GM10266 (cell line): ENCODE measurements around the gene MAN1C1.
"Not testable (repeated sequence)": the region's sequence is repeated elsewhere in the genome, so short reads cannot be mapped to it uniquely, and the experiment has no call there.

ENCODE experiments used
- DNase-seq: peaks from one replicate; pipeline ENCODE4 v3.0.0; 2012; ENCODE audit errors: extremely low spot score
- CTCF ChIP-seq: IDR thresholded peaks from 2 replicates; pipeline ENCODE4 v1.5.1; 2012; ENCODE audit warnings: mild to moderate bottlenecking, low read depth; ENCODE audit not compliant: control insufficient read depth, insufficient read depth; ENCODE audit errors: missing control alignments

The MAN1C1 gene

DNA sequence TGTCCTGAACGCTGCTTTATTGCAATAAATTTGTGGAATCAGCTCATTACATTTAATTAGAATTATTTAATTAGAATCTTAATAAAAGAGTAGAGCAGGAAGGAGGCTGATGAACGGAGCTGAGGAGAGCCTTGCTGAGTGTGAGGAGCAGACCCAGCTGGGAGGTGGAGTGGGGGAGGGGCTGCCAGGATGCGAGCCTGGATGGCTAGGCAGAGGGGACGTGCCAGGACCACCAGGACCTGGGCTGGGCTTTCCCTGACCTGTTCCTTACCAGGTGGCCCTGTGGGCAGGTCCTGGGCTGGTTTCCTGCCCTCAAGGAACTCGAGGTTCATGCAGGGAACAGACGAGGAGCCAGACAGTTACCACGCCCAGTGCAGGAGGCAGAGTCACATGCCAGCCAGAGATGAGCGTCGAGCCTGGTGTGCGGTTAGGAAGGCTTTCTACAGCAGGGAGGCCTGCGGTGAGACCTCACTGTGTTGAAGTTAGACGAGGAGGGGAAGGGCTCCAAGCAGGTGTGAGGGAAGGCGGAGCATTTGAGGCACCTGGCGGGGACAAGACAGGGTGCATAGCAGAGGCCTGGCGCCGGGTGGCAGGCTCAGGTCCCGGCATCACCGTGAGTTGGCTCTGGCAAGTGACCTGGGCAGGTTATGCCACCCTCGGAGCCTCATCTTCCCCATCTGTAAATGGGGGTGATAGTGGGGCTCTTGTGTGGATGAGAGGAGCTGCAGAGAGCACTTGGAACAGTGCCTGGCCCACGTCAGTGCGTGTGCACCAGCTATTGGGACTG, 39.3 kb upstream of the MAN1C1 start:
- no peak for DNase-seq
- TF ChIP-seq CTCF, result no peak

- DNase-seq, result no peak
- TF ChIP-seq CTCF, result no peak
These were observed 37.0 kb upstream of the MAN1C1 start for GRCh38 chr1:25579292-25580252.

DNA sequence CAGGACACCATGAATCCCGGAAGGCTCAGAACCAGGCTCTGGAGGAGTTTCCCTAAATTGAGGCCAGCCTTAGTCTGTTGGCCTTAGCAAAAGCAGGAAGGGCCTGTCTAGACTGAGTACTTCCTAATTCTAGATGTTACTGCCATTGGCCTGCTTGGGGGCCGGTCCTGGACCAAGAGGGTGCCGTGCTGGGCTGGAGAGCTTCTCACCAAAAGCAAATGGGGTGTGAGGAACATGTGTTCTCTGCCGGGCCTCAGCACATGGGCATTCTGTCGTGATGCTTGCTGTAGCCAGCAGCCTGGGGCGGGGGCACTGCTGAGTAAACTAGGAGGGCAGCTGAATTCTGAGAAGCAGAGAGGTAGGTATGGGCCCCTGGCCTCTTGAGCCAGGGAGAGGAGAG, 35.7 kb upstream of the MAN1C1 start:
- TF ChIP-seq CTCF, result no peak
- no peak for DNase-seq

DNA sequence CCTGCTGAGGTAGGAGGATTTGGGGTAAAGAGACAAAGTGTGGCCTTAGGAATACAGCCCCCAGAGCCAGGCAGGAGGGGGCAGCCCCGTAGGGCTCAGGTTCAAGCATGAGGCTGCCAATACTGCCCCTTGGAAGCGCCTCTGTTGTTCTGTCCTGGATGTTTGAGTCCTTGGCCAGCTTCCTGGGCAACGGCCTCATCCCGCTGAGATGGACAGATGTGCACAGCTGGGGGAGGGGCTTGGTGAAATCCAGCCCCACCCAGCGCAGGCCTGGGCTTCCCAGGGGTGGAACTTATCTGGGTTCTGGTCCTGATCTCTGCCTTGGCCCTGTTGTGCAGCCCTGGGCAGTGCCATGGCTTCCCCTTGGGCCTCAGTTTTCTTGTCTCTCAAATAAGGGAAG, 34.8 kb upstream of the MAN1C1 start:
- no peak for TF ChIP-seq CTCF
- no peak for DNase-seq

DNA sequence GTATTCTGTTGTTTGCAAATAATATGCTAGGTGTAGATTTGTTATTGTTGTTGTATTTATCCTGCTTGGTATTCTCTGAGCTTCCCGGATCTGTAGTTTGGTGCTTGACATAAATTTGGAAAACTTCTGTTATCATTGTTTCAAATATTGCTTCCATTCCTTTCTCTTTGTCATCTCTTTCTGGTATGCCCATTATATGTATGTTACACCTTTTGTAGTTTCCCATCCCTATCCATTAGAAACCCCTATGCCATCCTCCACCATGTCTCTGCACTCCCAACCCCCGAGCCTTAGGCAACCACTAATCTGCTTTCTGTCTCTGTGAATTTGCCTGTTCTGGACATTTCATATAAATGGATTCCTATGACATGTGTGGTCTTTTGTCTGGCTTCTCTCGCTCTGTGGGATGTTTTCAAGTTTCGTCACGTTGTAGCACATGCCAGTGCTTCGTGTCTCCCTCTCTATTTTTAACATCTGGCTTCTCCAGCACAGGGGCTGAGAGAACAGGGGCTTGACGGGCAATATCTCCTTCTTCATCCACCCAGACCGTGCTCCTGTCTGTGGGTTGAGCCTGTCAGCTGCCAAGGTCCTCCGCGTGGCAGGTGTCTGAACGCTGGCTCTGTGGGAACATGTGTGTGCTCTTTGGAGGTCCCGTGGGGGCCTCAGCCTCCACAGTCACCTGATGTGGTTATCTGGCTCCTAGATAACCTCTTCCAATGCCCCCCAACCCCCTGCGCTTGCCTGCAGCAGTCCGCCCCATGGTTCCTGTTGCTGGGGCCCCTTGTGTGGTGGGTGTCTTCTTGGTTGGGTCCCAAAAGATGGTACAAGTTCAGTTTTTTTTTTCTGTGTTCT, 32.8 kb upstream of the MAN1C1 start:
- no peak for TF ChIP-seq CTCF
- DNase-seq, result no peak

- no peak for TF ChIP-seq CTCF
- DNase-seq, result no peak
These were observed 30.4 kb upstream of the MAN1C1 start for GRCh38 chr1:25586181-25586588.

DNA sequence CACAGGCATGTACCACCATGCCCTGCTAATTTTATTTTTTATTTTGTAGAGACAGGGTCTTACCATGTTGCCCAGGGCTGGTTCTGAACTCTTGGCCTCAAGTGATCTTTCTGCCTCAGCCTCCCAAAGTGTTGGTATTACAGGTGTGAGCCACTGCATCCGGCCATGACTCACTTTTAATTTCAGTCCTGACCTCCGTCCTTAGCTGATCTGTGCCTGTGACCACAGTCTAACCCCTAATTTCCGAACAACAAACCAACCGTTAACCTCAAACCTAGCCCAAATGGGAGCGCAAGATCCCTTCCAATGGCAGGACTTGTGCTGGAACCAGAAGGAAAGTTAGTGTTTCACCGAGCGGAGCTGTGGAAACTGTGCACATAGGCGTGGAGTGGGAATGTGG, 29.3 kb upstream of the MAN1C1 start:
- no peak for TF ChIP-seq CTCF
- no peak for DNase-seq

DNA sequence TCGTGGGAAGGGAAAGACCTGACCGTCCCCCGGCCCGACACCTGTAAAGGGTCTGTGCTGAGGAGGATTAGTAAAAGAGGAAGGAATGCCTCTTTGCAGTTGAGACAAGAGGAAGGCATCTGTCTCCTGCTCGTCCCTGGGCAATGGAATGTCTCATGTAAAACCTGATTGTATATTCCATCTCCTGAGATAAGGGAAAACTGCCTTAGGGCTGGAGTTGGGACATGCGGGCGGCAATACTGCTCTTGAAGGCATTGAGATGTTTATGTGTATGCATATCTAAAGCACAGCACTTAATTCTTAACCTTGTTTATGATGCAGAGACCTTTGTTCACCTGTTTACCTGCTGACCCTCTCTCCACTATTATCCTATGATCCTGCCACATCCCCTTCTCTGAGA, 28.4 kb upstream of the MAN1C1 start:
- not testable (repeated sequence) for DNase-seq

DNA sequence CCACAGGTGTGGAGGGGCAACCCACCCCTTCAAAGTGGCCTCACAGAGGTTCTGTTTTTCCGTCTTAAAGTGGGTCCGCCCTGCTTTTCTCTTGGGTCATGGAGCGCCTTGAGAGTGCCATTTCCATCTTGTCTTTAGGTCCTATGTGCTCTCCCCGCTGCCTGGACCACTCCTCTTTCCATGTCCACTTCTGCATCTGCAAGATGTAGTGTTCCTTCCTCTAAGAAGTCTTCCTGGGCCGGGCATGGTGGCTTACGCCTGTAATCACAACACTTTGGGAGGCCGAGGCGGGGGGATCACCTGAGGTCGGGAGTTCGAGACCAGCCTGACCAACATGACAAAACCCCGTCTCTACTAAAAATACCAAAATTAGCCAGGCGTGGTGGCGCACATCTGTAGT, 27.8 kb upstream of the MAN1C1 start:
- DNase-seq, result not testable (repeated sequence)
